ENCODE measurements around the gene PRSS38.

- TF ChIP-seq CTCF (IDR thresholded peaks at IDR 0.05; ENCODE audit: extremely low read depth in 1 of 2, insufficient read depth in 1 of 2, low read depth in 1 of 2, low read length in 2 of 2) (no peak), POLR2AphosphoS5 (IDR thresholded peaks at IDR 0.05; ENCODE audit: insufficient read depth, low read depth, low read length) (no peak), POLR2A (IDR thresholded peaks at IDR 0.05; ENCODE audit: low read depth, low read length) (no peak), EZH2 (IDR thresholded peaks at IDR 0.05; ENCODE audit: borderline replicate concordance, low read depth, low read length, severe bottlenecking) (no peak), MYC (IDR thresholded peaks at IDR 0.05; ENCODE audit: low read depth, low read length) (no peak), JUN (IDR thresholded peaks at IDR 0.05; ENCODE audit: borderline replicate concordance, insufficient read depth, insufficient read length, low read depth) (no peak), FOS (IDR thresholded peaks at IDR 0.05; ENCODE audit: borderline replicate concordance, insufficient read depth, low read length) (no peak), MAX (IDR thresholded peaks at IDR 0.05; ENCODE audit: insufficient read depth, insufficient read length) (no peak)
These were observed 37.0 kb upstream of the PRSS38 start for GRCh38 chr1:227778401-227778947.
